Peyer's patch (tissue), 4 donors: ENCODE data around the gene NME7.

ENCODE experiments used
- POLR2A ChIP-seq, 2 donors: fragments of 450-650 bp; IDR thresholded peaks; one replicate each; pipeline ENCODE4 v1.5.1; 2017; ENCODE audit warnings: antibody characterized with exemption in 2 of 2, mild to moderate bottlenecking in 2 of 2, moderate library complexity in 2 of 2
- TF ChIP-seq, protein P1 (sequence below), 6 experiments: fragments of 450-650 bp in 4 of 6; fragments of 200-600 bp in 2 of 6; sonication (generic) in 1 of 6; IDR thresholded peaks; one replicate each; pipeline ENCODE4 v1.5.1; 2017 to 2019; ENCODE audit warnings: antibody characterized with exemption in 6 of 6, mild to moderate bottlenecking in 3 of 6, moderate library complexity in 1 of 6

GRCh38 chr1:169368406-169368769, 791 bp upstream of the NME7 start:
- TF ChIP-seq, protein P1, sequence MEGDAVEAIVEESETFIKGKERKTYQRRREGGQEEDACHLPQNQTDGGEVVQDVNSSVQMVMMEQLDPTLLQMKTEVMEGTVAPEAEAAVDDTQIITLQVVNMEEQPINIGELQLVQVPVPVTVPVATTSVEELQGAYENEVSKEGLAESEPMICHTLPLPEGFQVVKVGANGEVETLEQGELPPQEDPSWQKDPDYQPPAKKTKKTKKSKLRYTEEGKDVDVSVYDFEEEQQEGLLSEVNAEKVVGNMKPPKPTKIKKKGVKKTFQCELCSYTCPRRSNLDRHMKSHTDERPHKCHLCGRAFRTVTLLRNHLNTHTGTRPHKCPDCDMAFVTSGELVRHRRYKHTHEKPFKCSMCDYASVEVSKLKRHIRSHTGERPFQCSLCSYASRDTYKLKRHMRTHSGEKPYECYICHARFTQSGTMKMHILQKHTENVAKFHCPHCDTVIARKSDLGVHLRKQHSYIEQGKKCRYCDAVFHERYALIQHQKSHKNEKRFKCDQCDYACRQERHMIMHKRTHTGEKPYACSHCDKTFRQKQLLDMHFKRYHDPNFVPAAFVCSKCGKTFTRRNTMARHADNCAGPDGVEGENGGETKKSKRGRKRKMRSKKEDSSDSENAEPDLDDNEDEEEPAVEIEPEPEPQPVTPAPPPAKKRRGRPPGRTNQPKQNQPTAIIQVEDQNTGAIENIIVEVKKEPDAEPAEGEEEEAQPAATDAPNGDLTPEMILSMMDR (IDR thresholded peaks at IDR 0.05) = no peak
- no peak for TF ChIP-seq POLR2A (IDR thresholded peaks at IDR 0.05)
